HG02759 (cell line): ENCODE measurements around the gene TMEM217.
A peak's percentile ranks its signal among the peaks of the same experiment; 100 is the strongest.
"Not testable (repeated sequence)": the region's sequence is repeated elsewhere in the genome, so short reads cannot be mapped to it uniquely, and the experiment has no call there.

ENCODE experiments used
- ATAC-seq: cut with Tn5 transposase; IDR thresholded peaks from one replicate; pipeline ENCODE4 v1.9.1; 2021; ENCODE audit warnings: mild to moderate bottlenecking, moderate library complexity; ENCODE audit not compliant: unreplicated experiment

Gene TMEM217

GRCh38 chr6:37187321-37188022, 70.5 kb downstream of the TMEM217 start:
- no peak for ATAC-seq

GRCh38 chr6:37185949-37186720, 71.8 kb downstream of the TMEM217 start:
- ATAC-seq = not testable (repeated sequence)

DNA sequence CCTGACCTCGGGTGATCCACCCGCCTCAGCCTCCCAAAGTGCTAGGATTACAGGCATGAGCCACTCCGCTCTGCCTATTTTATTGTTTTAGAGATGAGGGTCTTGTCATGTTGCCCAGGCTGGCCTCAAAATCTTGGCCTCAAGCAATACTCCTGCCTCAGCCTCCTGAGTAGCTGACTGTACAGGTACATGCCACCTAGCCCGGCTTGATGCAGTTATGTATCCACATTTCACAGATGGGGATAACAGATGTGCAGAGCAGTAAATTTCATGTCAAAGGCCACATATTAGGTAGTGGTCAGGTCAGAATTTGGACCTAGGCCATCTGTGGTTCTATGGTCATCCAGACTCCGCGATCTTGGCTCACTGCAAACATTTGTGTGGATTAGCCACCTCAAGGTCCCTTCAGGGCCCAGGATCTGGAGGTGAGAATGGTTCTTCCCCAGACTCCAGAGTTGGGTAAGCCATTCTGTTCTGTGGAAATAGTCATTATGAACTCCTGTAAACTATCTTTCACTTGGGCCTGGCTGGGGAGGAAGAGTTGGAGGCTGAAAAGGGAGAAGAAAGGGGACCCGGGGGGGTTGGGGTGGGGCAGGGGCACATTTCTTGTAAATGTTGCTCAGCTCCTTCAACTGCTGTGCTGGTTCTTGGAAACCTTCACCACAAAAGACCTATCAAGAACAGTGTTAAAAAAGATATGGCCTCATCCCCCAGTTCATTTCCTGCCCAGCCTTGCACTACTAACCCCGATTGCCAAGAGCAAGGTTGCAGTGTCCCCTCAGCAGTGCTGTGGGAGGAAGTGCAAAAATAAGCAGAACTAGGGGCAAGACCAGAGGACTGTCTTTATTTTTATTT, 75.0 kb downstream of the TMEM217 start:
- no peak for ATAC-seq

DNA sequence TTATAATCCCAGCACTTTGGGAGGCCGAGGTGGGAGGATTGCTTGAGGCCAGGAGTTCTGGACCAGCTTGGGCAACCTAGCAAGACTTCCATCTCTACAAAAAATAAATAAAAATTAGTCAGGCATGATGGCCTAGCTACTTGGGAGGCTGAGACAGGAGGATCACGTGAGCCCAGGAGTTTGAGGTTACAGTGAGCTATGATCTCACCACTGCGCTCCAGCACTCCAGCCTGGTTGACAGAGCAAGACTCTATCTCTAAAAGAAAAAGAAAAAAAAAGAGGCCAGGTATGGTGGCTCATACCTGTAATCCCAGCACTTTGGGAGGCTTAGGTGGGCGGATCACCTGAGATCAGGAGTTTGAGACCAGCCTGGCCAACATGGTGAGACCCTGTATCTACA, 77.3 kb downstream of the TMEM217 start:
- not testable (repeated sequence) for ATAC-seq

DNA sequence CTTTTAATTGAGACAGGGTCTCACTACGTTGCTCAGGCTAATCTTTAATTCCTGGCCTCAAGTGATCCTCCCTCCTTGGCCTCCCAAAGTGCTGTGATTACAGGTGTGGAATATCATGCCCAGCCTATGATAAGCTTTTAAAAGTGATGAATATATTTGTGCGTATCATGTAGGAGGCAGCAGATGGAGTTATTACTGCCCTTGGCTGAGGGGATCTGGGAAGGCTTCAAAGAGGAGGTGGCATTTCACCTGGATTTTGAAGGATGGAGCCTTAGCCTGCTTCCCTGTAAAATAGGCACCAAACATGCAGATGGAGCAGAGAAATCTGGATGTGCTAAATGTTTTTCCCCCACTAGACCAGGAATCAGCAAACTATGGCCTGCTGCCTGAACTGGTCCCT, 77.9 kb downstream of the TMEM217 start:
- ATAC-seq = no peak

DNA sequence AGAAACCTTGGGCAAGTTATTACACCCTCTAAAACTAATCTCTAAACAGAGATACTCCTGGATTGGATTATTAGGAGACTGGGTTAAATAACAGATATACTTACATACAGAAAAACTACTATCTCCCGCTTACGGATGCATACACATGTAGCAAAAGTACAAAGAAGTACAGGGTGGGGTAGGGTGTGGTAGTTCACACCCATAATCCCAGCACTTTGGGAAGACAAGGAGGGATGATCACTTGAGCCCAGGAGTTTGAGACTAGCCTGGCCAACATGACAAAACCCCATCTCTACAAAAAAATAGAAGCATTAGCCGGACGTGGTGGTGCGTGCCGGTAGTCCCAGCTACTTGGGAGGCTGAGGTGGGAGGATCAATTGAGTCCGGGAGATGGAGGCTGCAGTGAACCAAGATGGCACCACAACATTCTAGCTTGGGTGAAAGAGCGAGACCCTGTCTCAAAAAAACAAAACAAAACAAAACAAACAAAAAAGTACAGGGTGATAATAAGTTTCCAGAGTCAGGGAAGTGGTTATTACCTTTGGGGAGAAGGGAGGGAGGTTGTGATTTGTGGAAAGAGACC, 79.9 kb downstream of the TMEM217 start:
- ATAC-seq = no peak

GRCh38 chr6:37177077-37177934, 80.6 kb downstream of the TMEM217 start:
- ATAC-seq = no peak

DNA sequence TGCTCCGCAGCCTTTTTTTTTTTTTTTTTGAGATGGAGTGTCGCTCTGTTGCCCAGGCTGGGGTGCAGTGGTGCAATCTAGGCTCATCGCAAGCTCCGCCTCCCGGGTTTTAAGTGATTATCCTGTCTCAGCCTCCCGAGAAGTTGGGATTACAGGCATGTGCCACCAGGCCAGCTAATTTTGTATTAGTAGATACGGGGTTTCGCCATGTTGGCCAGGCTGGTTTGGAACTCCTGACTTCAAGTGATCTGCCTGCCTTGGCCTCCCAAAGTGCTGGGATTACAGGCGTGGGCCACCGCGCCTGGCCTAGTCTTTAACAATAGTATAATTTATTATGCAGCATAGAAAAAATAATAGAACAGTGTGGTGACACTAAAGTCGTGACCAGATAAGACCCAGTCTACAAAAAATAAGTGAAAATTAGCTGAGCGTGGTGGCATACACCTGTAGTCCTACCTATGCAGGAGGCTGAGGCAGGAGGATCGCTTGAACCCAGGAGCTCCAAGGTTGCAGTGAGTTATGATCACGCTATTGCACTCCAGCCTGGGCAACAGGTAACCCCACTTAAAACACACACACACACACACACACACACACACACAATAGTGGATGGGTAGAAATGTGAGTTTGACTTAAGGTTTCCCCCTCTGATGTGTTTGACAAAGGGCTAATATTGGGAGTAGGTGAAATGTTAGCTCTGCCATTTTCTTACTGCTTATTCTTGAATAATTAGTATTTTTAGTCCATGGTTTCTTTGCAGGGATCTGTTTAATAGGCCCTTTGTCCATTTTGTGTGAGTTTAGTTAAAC, 81.5 kb downstream of the TMEM217 start:
- ATAC-seq = no peak

- ATAC-seq = no peak
Observed at GRCh38 chr6:37175332-37176267, 82.3 kb downstream of the TMEM217 start.

DNA sequence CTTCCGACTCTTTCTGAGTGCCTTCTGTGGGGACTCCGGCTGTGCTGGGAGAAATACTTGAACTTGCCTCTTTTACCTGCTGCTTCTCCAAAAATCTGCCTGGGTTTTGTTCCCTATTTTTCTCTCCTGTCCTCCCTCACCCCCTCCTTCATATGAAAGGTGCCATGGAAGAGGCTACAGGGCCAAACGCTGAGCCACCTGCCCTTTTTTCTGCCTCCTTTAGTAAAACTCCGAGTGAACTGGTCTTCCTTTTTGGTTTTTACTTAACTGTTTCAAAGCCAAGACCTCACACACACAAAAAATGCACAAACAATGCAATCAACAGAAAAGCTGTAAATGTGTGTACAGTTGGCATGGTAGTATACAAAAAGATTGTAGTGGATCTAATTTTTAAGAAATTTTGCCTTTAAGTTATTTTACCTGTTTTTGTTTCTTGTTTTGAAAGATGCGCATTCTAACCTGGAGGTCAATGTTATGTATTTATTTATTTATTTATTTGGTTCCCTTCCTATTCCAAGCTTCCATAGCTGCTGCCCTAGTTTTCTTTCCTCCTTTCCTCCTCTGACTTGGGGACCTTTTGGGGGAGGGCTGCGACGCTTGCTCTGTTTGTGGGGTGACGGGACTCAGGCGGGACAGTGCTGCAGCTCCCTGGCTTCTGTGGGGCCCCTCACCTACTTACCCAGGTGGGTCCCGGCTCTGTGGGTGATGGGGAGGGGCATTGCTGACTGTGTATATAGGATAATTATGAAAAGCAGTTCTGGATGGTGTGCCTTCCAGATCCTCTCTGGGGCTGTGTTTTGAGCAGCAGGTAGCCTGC, 83.2 kb downstream of the TMEM217 start:
- ATAC-seq = no peak

DNA sequence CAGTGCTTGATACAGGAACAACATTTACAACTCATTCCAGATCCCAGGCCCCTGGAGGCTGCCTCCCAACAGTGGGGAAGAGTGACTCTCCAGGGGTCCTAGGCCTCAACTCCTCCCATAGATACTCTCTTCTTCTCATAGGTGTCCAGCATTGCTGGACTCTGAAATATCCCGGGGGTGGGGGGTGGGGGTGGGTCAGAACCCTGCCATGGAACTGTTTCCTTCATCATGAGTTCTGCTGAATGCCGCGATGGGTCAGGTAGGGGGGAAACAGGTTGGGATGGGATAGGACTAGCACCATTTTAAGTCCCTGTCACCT, 83.8 kb downstream of the TMEM217 start:
- no peak for ATAC-seq

- no peak for ATAC-seq
Observed at GRCh38 chr6:37173493-37174195, 84.3 kb downstream of the TMEM217 start.

GRCh38 chr6:37172912-37173492, 84.9 kb downstream of the TMEM217 start:
- no peak for ATAC-seq

GRCh38 chr6:37171970-37172812, 85.8 kb downstream of the TMEM217 start:
- ATAC-seq = peak; percentile 29

DNA sequence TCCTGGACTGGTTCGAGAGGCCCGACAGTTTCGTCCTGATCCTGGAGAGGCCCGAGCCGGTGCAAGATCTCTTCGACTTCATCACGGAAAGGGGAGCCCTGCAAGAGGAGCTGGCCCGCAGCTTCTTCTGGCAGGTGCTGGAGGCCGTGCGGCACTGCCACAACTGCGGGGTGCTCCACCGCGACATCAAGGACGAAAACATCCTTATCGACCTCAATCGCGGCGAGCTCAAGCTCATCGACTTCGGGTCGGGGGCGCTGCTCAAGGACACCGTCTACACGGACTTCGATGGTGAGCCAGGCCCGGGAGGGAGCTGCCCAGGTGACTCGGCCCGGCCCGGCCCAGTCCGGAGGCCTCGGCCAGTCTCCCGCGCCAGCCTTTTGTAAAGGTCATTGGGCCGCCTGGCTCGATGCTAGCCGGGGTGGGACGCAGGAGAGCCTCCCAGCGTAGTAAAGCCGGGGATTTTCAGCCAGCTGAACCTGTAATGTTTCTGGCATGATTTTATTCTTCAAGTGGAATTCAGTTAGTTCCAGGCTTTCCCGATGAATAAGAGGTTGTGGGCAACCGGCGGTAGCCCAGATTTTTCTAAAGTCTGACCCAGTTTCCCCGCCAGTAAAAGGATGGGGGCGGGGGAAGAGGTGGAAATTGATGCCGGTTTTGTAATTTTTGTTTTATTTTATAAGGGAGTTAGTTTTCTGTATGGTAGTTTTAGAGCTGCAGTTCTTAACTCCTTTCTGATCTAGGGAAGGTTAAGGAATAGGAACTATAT, 86.6 kb downstream of the TMEM217 start:
- no peak for ATAC-seq
